Osteocyte (in vitro differentiated cells): Measurements from ENCODE around the gene DAPK3. TPM values are rescaled to one million over a fixed set of nuclear protein-coding genes. Genes with fewer than 3 reads are reported as not detected.
A peak's percentile ranks its signal among the peaks of the same experiment; 100 is the strongest.

Source experiments
- DNase-seq: peaks from one replicate; pipeline ENCODE4 v3.0.0; 2021; ENCODE audit warnings: mixed read lengths; ENCODE audit not compliant: unreplicated experiment; ENCODE audit errors: extremely low spot score
- H3K27ac Mint-ChIP-seq: one replicate; pipeline ENCODE4 v1.8.0; 2021; ENCODE audit warnings: mild to moderate bottlenecking, mixed read lengths; ENCODE audit not compliant: unreplicated experiment
- H3K27me3 Mint-ChIP-seq: one replicate; pipeline ENCODE4 v1.8.0; 2021; ENCODE audit warnings: mixed read lengths; ENCODE audit not compliant: unreplicated experiment
- H3K36me3 Mint-ChIP-seq: one replicate; pipeline ENCODE4 v1.8.0; 2021; ENCODE audit warnings: mixed read lengths; ENCODE audit not compliant: unreplicated experiment
- H3K4me1 Mint-ChIP-seq: one replicate; pipeline ENCODE4 v1.8.0; 2021; ENCODE audit warnings: mixed read lengths; ENCODE audit not compliant: unreplicated experiment
- H3K4me3 Mint-ChIP-seq: one replicate; pipeline ENCODE4 v1.8.0; 2021; ENCODE audit warnings: mild to moderate bottlenecking, moderate library complexity, mixed read lengths; ENCODE audit not compliant: unreplicated experiment
- H3K9me3 Mint-ChIP-seq: one replicate; pipeline ENCODE4 v1.8.0; 2021; ENCODE audit warnings: mixed read lengths; ENCODE audit not compliant: unreplicated experiment
- CTCF ChIP-seq: fragments of 200-600 bp; sonication (generic); IDR thresholded peaks from 2 replicates; pipeline ENCODE4 v1.5.0; 2021; ENCODE audit warnings: antibody characterized with exemption, mild to moderate bottlenecking, moderate library complexity
- total RNA-seq: library from RNA; stranded (reverse); gene quantifications from 2 replicates; pipeline ENCODE4 v1.2.1, GENCODE V29; 2021

DAPK3 gene
- total RNA-seq, 1 donor from 2014 or later = 92.9 TPM

- Mint-ChIP-seq H3K36me3 (peaks cover 36% of the 10 kb centered on the region), H3K4me1 (peaks cover 2% of the 10 kb centered on the region), H3K9me3 (no peaks in the 10 kb centered on the region), H3K27ac (no peak overlapping the region), H3K27me3 (no peaks in the 10 kb centered on the region), H3K4me3 (no peak overlapping the region)
- DNase-seq = no peak
- TF ChIP-seq CTCF = no peak
Measured at GRCh38 chr19:3976495-3977241, 5.8 kb upstream of the DAPK3 start.

GRCh38 chr19:3975637-3976087 is 4.8 kb upstream of the DAPK3 start:
- H3K4me1 Mint-ChIP-seq = no peaks in the 10 kb centered on the region
- H3K27me3 Mint-ChIP-seq = no peaks in the 10 kb centered on the region
- DNase-seq = no peak
- H3K4me3 Mint-ChIP-seq = no peak overlapping the region
- TF ChIP-seq CTCF = no peak
- H3K36me3 Mint-ChIP-seq = peaks cover 31% of the 10 kb centered on the region
- H3K9me3 Mint-ChIP-seq = no peaks in the 10 kb centered on the region
- no peak overlapping the region for H3K27ac Mint-ChIP-seq

- no peak overlapping the region for H3K27ac Mint-ChIP-seq
- H3K4me3 Mint-ChIP-seq = no peak overlapping the region
- no peak for DNase-seq
- peaks cover under 1% of the 10 kb centered on the region for H3K4me1 Mint-ChIP-seq
- no peaks in the 10 kb centered on the region for H3K9me3 Mint-ChIP-seq
- peaks cover 31% of the 10 kb centered on the region for H3K36me3 Mint-ChIP-seq
- H3K27me3 Mint-ChIP-seq = no peaks in the 10 kb centered on the region
- no peak for TF ChIP-seq CTCF
Measured at GRCh38 chr19:3975144-3975543, 4.2 kb upstream of the DAPK3 start.

- Mint-ChIP-seq H3K27ac (peak overlapping the region; percentile 96), H3K4me1 (peaks cover 25% of the 10 kb centered on the region), H3K4me3 (peak overlapping the region; percentile 97), H3K36me3 (peaks cover 12% of the 10 kb centered on the region), H3K9me3 (no peaks in the 10 kb centered on the region), H3K27me3 (no peaks in the 10 kb centered on the region)
- no peak for DNase-seq
- no peak for TF ChIP-seq CTCF
Measured at GRCh38 chr19:3970313-3970807, 539 bp downstream of the DAPK3 start.

GRCh38 chr19:3969435-3970312 is 1.2 kb downstream of the DAPK3 start:
- Mint-ChIP-seq H3K27ac (peak overlapping the region; percentile 96), H3K4me3 (peak overlapping the region; percentile 97), H3K27me3 (no peaks in the 10 kb centered on the region), H3K4me1 (peaks cover 25% of the 10 kb centered on the region), H3K36me3 (peaks cover 12% of the 10 kb centered on the region), H3K9me3 (no peaks in the 10 kb centered on the region)
- peak; percentile 42 for TF ChIP-seq CTCF
- DNase-seq = no peak
